ENCODE data around the gene MORF4L1.
"Not testable (repeated sequence)": the region's sequence is repeated elsewhere in the genome, so short reads cannot be mapped to it uniquely, and the experiment has no call there.

MORF4L1 gene

GRCh38 chr15:78872155-78872971 is at the start of gene MORF4L1:
Gene MORF4L1 (plus strand): TSS chr15:78872890. CDS start chr15:78873018, 128 bp downstream.
- no peak for FAIRE-seq

- FAIRE-seq: no peak
These were observed 43.8 kb upstream of the MORF4L1 start for GRCh38 chr15:78828920-78829319.

GRCh38 chr15:78830514-78831228 is 42.0 kb upstream of the MORF4L1 start:
- FAIRE-seq: no peak

GRCh38 chr15:78831229-78832207 is 41.2 kb upstream of the MORF4L1 start:
- FAIRE-seq: no peak

GRCh38 chr15:78836333-78836732 is 36.4 kb upstream of the MORF4L1 start:
- no peak for FAIRE-seq

GRCh38 chr15:78837131-78837530 is 35.6 kb upstream of the MORF4L1 start:
- FAIRE-seq: no peak

- FAIRE-seq: no peak
These were observed 35.1 kb upstream of the MORF4L1 start for GRCh38 chr15:78837543-78837942.

- FAIRE-seq: no peak
These were observed 34.2 kb upstream of the MORF4L1 start for GRCh38 chr15:78838489-78838888.

GRCh38 chr15:78839151-78839550 is 33.5 kb upstream of the MORF4L1 start:
- not testable (repeated sequence) for FAIRE-seq

- no peak for FAIRE-seq
These were observed 31.9 kb upstream of the MORF4L1 start for GRCh38 chr15:78840661-78841375.

GRCh38 chr15:78841376-78841706 is 31.3 kb upstream of the MORF4L1 start:
- no peak for FAIRE-seq

- no peak for FAIRE-seq
These were observed 30.8 kb upstream of the MORF4L1 start for GRCh38 chr15:78841891-78842290.

GRCh38 chr15:78842519-78842918 is 30.2 kb upstream of the MORF4L1 start:
- FAIRE-seq: no peak

- FAIRE-seq: not testable (repeated sequence)
These were observed 25.8 kb upstream of the MORF4L1 start for GRCh38 chr15:78846906-78847305.

GRCh38 chr15:78847387-78847906 is 25.2 kb upstream of the MORF4L1 start:
- not testable (repeated sequence) for FAIRE-seq

- FAIRE-seq: no peak
These were observed 22.3 kb upstream of the MORF4L1 start for GRCh38 chr15:78850352-78850751.

GRCh38 chr15:78850941-78851755 is 21.5 kb upstream of the MORF4L1 start:
- no peak for FAIRE-seq

GRCh38 chr15:78853500-78853899 is 19.2 kb upstream of the MORF4L1 start:
- FAIRE-seq: no peak

- no peak for FAIRE-seq
These were observed 17.8 kb upstream of the MORF4L1 start for GRCh38 chr15:78854833-78855372.

GRCh38 chr15:78855746-78856145 is 16.9 kb upstream of the MORF4L1 start:
- FAIRE-seq: no peak
